ENCODE results near the gene KIRREL3.

- TF ChIP-seq EZH2 (IDR thresholded peaks at IDR 0.05; ENCODE audit: insufficient read depth, poor library complexity, severe bottlenecking) (no peak), EZH2phosphoT487 (IDR thresholded peaks at IDR 0.05; ENCODE audit: insufficient read depth, low read depth) (no peak)
These were observed 31.7 kb downstream of the KIRREL3 start for GRCh38 chr11:126968915-126969314.
